TTC549 (cell line): Measurements from ENCODE around the gene SORBS2.
"Not testable (repeated sequence)": the region's sequence is repeated elsewhere in the genome, so short reads cannot be mapped to it uniquely, and the experiment has no call there.

Experiments used
- FAIRE-seq: peaks from 2 replicates; lab custom pipeline; 2012; peaks lifted over from hg19 to GRCh38; lab: Jason Lieb, UNC

Gene SORBS2, protein sequence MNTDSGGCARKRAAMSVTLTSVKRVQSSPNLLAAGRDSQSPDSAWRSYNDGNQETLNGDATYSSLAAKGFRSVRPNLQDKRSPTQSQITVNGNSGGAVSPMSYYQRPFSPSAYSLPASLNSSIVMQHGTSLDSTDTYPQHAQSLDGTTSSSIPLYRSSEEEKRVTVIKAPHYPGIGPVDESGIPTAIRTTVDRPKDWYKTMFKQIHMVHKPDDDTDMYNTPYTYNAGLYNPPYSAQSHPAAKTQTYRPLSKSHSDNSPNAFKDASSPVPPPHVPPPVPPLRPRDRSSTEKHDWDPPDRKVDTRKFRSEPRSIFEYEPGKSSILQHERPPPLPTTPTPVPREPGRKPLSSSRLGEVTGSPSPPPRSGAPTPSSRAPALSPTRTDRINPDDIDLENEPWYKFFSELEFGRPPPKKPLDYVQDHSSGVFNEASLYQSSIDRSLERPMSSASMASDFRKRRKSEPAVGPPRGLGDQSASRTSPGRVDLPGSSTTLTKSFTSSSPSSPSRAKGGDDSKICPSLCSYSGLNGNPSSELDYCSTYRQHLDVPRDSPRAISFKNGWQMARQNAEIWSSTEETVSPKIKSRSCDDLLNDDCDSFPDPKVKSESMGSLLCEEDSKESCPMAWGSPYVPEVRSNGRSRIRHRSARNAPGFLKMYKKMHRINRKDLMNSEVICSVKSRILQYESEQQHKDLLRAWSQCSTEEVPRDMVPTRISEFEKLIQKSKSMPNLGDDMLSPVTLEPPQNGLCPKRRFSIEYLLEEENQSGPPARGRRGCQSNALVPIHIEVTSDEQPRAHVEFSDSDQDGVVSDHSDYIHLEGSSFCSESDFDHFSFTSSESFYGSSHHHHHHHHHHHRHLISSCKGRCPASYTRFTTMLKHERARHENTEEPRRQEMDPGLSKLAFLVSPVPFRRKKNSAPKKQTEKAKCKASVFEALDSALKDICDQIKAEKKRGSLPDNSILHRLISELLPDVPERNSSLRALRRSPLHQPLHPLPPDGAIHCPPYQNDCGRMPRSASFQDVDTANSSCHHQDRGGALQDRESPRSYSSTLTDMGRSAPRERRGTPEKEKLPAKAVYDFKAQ (N-terminal part only)

DNA sequence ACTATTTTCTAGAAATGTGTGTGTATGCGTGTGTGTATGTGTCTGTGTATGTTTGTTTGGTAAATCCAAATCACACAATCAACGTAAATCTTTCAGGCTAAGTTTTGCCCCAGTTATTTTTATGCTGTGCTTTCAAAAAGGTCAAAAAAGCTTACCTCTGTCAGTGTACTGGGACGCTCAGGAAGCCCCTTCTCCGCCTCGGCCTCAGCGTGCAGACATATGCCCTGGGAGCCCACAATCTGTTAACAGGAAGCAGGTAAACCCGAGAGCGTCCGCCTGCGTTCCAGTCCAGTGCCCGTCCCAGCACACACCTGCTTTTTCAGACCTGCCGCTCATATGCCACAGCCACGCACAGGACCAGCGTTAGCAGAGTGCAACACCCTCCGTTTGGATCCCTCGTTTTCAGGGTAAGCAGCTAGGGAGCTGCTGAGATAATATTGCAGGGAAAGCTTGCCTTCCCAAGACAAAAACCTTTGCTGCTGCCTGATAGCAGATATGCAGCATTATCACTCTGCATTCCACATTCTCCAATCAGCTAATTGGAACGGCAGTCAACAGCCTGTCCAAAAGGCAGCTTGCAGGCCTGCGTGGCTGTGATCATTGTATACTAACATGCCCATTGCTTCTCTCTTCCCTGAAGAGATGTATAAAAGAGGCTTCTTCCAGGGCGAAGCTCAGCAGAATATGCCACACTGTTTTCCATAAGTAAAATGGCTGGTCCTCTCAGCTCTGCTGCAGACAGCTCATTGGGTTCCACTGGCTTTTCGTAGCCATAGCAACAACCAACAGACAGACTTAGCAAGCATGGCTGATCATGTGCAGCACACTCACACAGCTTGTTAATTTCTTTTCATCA, at the start of gene SORBS2:
Gene SORBS2, minus strand, starts transcription at position 686 of the 856 bp plus-strand sequence. CDS start 121,623 bp downstream, outside the sequence.
- FAIRE-seq, result peak; percentile 79

DNA sequence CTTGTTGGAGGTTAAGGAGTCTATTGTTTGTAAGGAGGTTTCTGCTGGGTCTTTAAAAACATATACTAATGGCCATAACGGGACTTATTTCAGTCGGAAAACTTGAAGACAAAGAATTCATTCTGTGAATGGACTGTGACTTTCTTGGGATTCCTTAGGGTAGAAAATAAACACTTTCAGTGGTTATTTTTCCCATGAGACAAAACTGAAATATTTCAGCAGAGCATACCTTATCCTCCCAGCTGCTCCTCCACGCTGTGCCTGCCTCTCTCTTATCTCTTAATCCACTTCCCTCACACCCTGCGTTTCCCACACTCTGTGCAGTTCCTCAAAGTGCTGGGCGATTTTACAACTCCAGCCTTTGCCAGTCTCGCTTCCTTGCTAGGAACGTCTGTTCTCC, 47.1 kb upstream of the SORBS2 start:
- peak; percentile 98 for FAIRE-seq

DNA sequence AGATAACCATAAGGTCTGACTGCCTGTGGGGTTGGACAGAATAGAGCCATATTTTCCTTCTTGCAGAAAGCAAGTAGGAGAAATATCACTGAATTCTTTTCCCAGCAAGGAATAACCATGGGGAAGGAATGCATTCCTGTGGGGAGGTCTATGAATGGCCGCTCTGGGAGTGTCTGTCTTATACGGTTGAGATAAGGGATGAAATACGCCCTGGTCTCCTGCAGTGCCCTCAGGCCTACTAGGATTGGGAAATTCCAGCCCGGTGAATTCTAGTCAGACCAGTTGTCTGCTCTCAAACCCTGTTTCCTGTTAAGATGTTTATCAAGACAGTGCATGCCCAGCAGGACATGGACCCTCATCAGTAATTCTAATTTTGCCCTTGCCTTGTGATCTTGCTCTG, 45.6 kb upstream of the SORBS2 start:
- FAIRE-seq, result not testable (repeated sequence)

DNA sequence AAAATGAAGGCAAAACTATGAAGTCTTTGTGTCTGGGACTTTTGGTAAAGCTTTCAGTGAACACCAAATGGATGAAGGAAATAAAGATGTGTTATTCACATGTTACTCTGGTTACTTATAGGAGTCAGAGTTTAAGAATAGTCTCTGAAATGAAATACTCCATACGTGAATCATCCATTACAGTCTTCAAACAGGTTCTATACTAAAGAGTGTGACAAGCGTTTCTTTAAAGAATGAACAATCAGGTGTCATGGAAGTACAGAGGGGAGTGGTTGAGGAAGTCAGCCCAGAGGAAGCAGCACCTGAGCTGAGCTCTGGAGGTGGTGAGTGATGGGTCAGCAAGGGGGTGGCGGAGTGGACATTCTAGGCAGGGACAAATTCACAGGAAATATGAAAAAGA, 41.8 kb upstream of the SORBS2 start:
- FAIRE-seq, result no peak

DNA sequence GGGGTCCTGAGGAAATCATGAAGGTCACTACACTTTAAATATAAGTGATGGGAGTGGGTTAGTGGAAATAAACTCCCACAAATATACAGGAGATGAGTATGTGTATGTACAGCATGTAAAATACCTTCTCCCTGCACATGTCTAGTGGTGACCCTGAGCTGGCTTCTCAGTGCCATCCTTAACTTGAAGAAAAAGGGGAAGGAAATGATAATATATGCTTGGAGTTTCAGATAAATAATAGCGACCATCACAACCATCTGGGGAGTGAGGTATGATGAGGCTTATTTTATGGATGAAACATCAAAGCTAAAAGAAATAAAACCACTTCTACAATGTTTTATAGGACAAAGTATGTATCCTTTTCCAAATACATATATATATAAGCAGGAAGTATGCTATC, 41.0 kb upstream of the SORBS2 start:
- no peak for FAIRE-seq

DNA sequence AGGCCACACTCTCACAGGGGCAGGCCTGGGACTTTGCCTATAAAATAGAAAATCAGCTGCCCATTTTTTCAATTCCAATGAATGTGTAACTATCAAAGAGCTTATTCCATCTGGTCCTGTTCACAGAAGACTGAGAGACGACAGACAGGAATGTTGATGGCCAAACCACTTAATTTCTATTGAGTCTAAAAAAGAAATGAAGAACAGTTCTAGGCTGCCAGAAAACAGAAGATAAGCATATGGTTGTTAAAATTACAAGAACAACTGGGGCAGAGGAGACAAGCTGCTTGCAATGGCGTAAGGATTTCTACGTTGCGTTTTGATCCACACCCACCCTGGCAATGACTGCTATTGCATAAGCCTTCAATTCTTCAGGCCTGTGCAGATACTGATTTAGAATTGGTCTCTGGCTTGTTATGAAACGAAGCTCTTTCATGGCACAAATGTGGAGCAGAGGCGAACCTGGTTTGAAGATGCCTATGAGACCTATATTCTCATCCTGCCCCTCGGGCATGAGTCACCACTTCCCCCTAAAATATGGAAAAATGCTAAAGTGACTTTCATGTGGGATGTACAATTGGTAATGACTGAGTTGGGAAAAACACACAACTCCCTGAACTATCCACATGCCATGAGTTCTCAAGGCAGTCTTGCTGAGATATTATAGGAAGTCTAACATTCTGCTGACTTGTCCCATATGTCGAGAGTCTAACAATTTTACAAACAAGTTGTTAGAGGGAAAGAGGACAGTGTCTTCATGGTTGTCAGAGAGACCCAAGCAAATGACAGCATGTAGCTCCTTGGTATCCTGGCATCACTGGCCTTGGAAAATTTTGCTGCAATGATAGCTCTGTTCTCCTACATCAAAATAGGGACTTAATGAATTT, 37.9 kb upstream of the SORBS2 start:
- peak; percentile 19 for FAIRE-seq

DNA sequence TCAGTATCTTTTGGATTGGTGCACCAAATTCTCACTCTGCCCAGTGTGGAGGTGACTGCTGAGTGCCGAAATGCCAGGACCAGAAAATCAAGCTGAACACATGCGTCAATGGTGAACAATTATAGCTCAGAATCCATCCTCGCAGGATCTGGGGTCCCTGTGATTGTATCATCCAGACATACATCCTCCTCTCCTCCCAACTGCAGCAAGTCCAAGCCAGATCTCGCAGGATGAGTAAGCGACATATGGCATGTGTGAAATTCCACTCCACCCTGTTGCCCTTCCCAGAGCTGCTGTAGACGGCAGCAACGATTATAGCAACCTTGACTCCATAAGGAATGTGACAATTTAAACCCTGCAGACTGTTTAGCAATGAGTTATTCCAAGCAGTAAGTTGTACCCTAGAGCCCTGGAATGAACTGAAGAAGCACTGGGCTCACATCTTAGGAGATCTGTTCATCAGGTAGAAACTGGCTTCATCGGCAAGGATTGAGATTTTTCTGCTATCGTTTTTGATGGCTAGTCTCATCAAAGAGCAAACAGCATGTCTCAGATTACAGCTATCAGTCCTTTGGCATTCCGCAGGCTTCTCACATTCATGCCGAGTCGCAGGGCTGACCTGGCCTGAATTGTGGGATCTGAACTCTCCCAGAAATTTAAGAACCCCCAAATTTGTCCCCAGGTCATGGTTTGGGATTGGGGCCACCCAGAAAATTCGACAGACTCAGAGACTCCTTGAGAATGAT, 35.5 kb upstream of the SORBS2 start:
- peak; percentile 79 for FAIRE-seq

DNA sequence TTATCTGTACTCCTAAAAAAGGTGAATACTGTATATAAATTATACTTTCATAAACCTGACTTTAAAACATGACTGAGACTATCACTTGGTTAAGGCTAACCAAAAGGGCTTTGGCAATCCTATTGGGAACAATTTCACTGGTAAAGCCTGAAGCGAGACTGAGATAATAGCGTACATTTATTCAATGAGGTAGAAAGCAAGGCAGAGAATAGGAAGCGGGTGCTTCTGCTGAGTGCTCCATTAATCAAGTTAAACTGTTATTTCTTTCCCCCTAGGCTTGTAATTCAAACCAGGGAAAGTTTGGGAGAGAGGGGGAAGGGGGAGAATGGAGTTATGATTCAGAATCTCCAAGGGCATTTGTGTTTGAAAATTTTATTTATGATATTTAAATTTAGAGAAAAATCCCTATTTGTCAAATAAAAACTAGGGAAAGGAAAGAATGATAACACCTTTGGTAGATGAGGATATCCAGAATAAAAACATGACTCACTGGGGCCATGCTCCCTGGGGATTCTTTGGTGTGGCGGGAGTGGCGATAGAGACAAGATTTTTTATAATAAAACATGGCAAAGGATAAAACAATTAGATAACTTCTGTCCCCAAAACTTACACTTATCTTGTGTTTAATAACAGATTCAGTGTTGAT, 34.6 kb upstream of the SORBS2 start:
- no peak for FAIRE-seq

DNA sequence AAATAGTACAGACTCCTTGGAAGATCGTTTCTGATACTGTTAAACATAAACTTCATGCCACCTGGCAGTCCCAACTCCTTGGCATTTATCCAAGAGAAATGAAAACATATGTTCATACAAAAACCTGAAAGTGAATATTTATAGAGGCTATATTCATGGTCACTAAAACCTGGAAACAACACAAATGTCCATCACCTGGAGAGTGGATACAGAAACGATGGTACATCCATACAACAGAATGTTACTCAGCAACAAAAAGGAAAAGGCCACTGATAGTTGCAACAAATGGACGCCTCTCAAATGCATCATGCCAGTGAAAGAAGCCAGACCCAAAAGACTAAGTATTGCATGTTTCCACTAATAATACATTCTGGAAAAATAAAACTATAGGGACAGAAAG, 34.0 kb upstream of the SORBS2 start:
- no peak for FAIRE-seq

DNA sequence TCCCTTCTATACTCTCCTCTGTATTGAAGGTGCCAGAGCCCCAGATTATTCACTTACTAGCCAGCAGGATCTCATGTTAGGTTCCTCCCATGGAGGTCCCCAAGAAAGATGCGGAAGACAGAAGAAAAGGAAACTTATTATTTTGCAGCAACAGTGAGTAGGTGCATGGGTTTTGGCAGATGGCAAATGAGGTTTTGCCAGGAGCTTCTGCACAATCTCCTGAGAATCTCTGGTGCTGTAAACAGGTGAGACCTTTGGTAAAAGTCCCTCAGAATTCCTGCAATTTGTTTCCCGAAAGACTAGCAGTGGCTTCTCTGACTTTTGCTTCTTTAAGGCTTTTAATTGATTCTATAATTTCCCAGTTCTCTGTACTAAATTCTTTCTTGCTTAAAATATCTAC, 29.5 kb upstream of the SORBS2 start:
- FAIRE-seq, result no peak

DNA sequence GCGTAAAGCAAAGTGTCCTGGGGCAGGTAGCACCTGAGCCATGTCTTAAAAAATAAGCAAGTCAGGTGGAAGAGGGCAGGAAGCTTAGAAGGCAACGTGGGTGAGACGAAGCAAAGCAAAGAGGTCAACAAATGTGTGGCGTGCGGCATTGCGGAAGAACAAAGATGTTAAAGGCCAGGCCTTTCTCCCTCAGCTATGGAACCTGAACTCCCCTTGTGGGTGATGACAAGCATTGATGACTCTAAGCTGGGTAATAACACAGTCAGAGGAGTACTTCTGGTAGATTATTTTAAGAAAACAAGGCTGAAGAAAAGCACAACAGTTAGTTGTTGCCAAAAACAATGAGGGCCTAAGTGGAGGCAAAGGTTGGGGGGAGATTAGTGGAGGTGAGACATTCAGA, 29.0 kb upstream of the SORBS2 start:
- peak; percentile 43 for FAIRE-seq

DNA sequence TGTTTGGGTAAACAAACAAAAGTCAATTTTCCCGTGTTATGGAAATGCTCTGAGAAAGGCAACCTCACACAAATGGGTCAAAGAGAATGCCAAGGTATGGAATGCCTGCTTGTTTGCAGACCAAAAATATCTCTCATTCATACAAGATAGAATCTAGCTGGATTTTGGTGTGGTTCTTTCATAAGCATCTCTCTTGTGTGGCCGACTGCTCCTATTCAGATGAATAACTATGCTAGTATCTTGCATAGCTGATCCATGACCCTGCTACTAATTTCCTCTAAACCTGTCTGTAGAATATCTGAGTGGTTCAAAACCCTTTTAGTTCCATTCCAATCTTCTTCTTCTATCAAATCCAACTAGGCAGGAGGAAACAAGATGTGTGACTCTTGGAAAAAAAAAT, 28.2 kb upstream of the SORBS2 start:
- FAIRE-seq, result no peak

DNA sequence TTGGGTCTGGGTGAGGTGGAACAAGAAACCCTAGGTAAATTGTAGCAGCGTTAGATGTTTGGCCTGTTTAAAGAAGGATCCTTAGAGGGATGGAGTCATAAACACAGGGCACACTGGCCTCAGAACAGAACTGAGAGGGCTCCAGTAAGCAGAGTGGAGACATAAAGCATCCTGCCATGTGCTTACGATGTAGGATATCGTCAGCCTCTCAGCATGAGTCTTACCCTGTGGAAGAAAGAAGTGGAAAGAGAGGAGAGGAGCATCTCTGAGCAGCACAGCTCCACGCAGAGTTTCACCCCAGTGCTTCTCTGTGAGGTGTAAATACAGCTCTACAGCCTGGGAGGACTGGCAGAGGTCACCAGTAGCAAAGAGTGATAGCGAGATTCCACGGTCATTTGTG, 27.8 kb upstream of the SORBS2 start:
- FAIRE-seq, result no peak

DNA sequence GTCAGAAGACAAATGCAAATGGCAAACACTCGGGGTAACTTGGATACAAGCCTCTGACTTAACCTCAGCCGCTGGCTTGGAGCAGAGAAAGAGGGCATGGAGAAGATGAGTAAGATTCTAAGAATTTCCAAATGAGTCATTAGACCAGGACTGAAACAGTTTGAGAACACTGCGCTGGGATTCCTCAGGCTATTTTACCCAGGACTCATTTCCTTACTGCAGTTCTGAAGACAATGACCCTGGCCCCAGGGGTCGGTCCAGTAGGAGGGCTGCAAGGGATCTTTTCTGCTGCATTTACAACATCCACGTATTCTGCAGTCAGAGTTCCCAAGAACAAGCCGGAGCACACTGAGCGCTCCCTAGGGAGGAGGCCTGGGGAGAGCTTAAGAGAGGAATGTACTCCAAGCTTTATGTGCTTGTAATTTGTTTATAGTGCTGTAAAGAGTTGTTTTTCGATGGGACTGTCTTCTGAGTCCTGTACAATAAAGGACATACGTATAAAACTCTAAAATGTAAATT, 27.3 kb upstream of the SORBS2 start:
- FAIRE-seq, result peak; percentile 98

DNA sequence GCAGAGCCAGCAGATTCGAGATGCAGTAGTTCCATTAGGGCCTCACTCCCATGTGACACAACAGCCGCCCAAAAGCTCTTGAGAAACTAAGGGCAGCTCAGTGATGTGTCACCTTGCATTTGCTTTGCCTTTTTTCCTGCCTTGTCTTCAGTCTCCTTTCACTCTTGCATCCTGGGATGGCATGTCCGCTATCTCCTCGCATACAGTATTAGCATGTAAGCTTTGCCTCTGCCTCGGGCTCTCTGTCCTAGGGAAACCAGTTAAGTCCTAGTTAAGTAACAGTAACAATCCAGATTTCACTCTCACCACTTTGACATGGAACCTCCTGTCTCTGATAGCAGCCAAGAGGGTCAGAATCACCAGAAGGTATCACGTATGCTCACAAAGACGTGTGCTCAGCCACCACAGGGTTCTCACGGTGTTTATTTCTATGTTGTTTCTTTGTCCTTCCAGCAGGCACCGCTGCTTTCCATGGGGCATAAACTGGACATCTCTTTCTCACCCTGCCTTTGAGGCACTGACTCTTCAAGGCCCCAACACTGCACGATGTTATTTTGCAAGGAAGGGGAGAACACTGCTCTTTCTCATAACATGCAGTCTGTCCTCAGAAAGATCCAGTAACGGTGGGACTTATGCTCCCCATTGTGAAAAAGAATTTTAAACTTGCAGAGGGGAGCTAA, 26.7 kb upstream of the SORBS2 start:
- no peak for FAIRE-seq

DNA sequence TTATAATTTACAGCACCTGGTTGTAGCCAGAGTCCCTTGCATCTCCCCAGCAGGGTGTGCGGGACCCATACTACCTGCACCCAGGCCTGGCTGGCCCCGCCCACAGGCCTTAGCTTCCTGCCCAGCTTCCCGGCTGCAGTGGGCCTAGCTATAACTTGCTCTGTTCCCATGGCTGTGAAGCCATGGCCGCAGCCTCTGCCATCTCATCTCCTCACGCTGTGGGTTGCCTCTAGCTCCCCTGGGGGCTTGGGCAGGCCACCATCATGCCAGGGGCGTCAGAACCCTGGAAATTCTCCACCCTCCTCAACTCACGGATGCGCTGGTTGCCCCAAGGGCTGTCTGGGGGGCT, 26.1 kb upstream of the SORBS2 start:
- FAIRE-seq, result no peak

DNA sequence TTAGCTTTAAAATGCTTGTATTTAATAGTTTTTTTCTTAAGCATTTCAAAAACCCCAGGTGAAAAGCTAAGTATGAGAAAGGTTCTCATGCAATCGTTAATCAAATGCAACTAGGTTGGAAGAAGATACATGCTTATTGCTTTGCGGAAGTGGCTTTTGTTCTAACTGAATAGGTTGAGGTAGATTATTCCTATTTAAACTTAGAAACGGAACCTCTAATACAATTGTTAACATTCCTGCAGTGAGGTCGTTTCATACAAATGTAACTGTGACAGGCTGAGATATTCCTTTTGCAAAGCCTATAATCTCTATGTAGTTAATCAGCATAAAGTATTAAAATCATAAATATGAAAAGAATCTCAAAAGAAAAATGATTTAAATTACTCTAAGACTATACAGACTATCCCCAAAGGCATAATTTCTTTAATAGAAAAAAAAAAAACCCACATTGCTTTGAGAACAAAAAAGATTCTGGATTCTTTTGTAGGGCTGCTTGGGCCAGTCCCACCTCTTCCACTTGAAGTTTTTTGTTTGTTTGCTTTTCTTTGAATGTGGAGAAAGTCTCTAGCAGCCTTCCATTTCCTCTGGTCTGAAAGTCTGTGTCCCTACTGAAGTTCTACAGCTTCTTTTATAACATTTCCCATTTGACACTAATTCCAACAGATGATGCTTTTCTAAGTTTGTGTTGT, 25.6 kb upstream of the SORBS2 start:
- FAIRE-seq, result peak; percentile 56
